OCI-LY3 (cell line): ENCODE results near the gene FRYL.

Experiments
- CTCF ChIP-seq: fragments of 200-600, 300-600 bp; sonication (generic); IDR thresholded peaks from 2 replicates; pipeline ENCODE4 v1.5.1; 2014; ENCODE audit warnings: antibody characterized with exemption, low read length, low read depth
- EZH2phosphoT487 ChIP-seq: fragments of 200-600 bp; shearing (Covaris generic); IDR thresholded peaks from 2 replicates; pipeline ENCODE4 v1.6.1; 2018; ENCODE audit warnings: antibody characterized with exemption, mixed run types, low read depth

- TF ChIP-seq CTCF (no peak), EZH2phosphoT487 (no peak)
Measured at GRCh38 chr4:48633657-48634056, 146.4 kb downstream of the FRYL start.
